Measurements from ENCODE around the gene ENDOD1.

ENDOD1 gene

DNA sequence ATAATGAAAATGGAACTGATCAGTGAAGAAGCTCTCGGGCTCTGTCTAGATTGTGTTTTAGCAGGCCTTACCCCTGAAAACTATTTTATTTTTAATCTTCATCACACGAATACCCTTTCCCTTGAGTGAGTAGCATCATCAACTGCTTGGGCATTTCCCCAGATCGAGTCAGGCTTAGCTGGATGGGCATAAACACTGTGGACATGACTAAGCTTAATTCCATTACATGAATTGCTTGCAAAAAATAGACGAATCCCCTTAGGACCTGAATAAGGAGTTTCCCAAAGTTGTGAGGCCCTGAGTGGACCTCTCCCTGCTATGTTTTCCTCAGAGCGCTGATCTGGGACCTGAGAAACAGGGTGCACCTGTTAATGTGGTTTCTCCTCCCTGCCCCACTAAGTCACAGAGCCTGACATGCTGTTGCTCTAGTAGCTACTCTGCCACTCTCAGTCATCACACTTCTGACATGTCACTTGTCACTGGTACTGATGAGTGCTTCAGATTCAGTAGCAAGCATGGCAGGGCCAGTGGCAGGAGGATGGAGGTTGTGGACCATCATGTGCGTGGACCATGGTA is 53.5 kb downstream of the ENDOD1 start:
- DNase-seq (ENCODE audit: low read depth in 2 of 2) = no peak

DNA sequence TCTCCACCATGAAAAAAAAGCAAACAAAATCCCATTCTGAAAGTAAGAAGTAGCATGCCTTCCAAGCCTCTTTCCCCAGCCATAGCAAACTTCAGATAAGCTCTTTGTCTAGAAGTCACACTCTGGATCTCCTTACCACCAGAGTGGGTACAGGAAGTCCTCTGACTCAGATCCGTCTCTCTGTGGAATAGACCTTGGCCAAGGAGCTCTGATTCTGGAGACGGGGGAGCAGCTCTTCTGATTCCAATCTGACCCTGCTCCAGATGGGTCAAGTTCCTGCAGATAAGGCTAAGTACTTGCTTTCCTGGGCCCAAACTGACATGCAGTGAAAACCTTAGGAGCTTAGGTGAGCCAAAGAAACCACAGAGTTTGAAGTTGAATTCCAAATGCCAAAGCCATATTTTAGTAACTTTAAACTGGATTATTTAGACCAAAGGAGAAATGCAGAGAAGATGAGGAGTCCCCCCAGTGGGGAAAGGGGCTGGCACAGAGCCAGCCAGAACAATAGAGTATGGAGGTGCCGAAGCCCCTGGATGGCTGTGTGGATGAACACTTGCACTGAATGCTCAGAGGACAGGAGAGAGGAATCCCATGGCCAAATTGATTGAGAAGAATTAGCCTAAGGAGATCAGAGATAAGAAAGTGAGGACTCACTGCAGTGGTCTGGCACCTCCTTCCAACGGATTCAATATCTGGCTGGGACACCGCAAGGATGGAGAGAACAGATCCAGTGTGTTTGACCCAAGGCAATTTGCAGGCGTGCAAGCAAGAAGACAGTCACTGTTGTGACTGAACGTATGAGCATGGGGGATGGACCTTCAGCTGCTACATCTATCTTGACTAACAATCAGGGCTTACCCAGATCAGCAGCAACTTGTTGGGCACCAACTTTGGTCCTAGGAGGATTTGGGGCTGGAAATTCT is 54.9 kb downstream of the ENDOD1 start:
- no peak for DNase-seq (ENCODE audit: low read depth in 2 of 2)

DNA sequence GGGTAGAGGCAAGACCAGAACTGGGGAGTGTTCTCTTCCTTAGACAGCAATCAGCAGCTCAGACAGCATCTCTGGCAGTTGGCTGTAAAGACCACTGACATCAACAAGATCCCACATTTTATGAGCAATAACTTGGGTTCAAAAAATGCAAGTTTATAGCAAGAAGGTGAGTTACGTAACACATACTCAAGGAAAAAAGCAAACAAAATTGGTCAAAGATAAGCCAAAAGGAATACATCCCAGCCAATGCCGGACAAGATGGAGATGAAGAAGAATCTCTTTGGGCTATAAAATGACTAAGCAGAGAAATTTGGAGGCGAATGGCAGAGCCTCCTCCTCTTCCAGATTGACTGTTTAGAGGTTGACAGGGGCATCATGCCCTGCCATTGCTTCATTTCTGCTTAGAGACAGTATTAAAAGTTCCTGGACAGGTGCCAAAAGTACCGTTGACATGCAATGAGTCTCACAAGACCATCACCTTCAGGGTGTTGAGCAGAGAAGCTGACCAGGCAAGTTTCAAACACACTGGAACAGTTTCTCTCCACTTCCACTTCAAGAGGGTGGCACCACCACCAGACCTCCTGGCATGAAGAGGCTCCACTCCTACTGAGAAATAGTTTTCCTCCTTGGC is 55.9 kb downstream of the ENDOD1 start:
- no peak for DNase-seq (ENCODE audit: low read depth in 2 of 2)

DNA sequence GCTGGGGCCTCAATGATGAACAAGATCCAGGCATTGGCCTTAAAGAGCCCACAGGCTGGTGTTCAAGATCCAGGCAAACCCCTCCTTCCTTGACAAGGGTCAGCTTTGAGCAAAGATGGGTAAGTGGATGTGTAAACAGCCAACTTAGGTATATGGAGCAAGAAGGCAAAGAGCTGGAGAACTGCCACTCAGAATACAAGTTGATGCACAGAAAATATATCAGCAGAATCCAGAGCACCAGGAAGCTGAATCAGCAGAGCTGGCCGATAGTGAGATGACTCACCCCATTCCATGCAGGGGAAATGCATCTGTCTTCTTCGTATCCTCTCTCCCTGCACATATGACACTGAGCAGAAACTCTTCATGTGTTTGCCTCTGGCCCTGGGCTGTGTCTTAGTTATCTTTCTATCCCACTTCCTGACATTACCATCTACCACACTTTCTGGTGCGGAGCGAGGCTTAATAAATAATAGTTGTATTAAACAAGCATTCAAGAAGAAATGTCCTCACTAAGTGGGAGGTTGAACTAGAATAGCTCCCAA is 57.8 kb downstream of the ENDOD1 start:
- no peak for DNase-seq (ENCODE audit: low read depth in 2 of 2)

DNA sequence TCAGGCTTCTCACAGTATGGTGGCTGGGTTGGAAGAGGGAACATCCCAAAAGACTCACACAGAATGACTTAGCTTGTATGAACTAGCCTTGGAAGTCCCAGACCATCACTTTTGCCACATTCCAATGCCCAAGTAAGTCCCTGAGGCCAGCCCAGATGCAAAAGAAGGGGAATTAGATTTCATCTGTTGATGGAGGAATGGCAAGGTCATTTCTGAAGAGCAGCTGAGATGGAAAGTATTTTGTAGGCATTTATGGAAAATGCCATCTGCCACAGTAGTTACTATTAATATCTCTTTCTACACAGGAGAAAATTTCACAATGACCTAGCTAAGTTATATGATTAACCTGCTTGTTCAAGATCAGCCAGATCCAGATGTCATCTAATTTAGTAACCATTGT is 58.8 kb downstream of the ENDOD1 start:
- DNase-seq (ENCODE audit: low read depth in 2 of 2) = no peak

DNA sequence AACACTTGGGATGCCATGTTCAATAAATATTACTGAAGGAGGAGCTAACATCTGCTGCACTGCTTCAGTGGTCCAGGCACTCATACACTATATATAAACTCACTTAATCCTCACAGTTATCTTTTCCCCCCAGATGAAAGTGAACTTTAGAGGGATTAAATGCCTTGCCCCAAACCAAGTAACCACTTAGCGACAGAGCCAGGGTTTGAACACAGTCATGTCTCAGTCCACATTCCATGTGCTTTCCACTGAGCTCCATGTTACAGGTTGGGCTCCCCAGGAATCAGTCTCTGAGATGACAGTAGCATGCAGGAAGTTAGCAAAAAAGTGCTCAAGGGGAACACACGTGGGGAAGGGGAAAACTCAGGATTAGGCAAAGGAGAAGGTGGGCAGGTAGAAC is 59.3 kb downstream of the ENDOD1 start:
- DNase-seq (ENCODE audit: low read depth in 2 of 2) = no peak

DNA sequence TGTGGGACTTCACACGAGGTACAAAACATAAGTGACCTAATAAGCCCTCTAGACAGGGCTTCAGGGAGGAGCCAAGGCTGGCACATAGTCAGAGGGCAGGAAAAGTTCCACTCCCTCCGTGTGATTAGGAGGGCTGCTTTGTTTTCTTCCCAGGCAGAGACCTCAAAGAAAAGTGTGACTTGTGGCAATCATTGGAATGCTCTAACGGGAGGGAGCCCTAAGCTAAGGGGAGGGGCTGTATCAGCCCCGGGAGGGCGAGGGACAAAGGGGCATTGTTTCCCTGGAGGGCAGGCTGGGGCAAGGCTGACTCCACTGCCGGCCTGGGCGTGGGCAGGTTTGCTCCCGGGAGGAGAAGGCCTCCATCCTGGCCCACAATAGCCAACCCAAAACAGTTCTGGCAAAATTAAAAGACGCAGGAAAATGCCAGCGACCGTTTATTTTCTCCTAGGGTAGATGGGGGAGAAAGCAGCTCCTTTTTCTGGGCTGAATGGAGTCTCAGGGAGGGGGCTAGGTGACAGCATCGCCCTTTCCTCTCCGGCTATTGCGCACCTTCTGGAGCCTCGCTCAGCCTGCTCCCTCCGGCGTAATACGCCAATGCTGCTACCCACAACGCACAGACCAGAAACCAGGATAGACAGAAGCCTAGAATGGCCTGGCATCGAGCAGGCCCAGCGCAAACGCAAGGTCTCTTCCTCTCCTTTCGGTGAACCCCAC is 60.2 kb downstream of the ENDOD1 start:
- no peak for DNase-seq (ENCODE audit: low read depth in 2 of 2)

DNA sequence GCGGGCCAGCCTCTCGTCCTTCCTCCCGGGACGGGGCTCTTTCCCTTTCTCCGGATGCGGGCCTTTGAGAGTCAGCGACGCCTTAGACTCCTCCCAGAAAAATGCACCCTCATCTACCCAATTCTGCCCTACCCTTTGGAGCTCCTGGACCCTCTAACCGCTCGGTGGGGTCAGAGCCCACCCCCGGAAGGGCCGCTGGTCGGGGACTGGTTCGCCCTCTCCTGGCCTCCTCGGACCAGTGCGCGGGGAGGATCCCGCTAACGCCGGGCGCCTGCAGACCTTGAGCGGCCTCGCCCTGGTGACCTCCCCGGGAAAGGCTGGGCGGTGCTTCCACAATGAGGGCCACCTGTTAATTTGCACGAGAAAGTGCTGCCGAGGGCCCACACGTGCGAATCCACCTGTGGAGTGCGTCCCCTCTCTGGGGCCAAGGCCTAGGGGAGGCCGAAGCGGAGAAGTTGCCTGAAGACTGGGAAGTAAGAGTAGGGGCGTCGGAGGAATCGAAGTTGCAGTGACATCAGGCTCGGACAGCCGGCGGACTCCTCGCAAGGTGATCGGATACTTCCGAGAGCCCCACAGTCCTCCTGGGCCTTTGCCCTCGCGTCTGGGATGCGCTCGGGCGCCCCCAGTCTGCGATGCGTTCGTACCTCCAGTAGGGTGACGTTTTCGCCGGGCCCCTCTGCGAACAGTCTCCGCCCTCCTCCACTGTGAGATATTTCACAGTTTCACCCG is 61.5 kb downstream of the ENDOD1 start:
- DNase-seq (ENCODE audit: low read depth in 2 of 2) = peak; percentile 78 to 87

DNA sequence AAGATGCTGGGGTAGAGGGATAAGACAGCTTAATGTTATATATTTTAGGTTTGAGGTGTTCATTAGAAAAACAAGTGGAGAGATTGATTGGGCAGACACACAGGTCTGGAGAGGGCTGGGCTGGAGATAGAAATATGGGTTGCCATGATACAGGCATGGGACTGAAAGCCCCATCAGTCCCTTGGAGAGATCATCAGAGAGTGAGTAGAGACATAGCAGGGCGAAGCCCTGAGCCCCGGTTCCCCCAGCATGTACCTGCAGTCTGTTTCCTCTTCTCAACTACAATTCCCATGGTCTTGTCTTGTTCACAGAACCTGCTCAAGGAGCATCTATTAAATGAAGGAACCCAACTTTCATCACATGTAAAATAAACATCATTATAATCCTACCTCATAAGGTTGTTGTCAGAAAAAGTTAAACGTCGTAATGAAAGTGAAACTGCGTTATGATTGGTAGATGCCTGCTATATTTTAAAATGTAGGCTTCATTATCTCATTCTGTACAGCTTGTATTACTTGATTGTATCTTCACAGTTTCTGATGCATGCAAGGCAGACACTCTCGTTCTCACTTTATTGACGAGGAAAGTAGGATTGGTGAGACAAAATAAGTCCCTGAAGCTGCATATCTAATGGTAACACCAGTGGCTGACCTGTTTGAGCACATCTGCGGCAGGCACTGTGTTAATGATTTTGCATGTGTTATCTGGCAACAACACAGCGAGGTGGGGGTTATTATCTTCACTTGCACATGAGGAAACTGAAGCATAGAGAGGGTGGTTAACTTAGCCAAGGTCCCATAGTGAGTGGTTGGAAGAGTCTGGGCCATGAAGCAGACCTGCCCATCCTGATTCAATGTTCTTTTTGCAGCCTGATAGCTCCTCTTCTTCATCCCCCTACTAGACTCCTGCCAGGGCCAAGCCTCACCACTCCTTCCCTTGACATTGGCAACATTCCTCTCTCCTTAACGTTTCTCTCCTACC is 63.5 kb downstream of the ENDOD1 start:
- DNase-seq (ENCODE audit: low read depth in 2 of 2) = no peak

DNA sequence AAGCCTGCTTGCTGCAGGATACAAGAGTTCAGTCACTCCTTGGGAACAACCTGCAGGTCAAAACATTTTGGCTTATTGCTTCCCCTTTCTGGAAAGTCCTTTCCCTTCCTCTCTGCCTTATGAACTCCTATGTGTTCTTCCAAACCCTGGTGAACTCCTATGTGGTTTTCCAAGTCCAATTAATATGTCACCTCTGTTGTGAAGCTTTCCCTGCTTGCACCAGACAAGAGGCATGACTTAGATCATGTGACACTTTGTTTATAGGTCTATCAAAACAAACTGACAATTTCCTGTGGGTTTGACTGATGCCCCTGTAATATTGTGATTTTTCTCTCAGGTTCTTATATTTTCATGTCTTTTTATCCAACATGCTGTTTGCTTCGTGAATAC is 64.2 kb downstream of the ENDOD1 start:
- DNase-seq (ENCODE audit: low read depth in 2 of 2) = no peak

DNA sequence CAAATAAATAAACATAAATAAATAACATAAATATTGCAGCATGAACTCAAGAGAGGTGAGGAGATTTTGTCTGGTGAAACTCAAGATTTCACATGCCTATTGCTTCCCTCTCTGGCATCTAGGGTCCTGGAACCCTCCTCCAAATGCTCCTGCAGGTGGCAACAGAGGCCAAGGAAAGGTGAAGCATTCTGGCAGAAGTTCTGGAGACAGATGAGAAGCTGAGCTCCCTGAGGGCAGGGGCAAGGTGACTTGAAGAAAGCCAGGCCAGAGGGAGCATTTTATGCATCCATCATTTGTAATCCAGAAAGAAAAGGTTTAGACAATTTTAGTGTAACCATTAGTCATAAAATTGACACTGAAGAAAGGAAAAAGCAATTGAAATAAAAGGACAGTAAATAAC is 64.9 kb downstream of the ENDOD1 start:
- no peak for DNase-seq (ENCODE audit: low read depth in 2 of 2)

DNA sequence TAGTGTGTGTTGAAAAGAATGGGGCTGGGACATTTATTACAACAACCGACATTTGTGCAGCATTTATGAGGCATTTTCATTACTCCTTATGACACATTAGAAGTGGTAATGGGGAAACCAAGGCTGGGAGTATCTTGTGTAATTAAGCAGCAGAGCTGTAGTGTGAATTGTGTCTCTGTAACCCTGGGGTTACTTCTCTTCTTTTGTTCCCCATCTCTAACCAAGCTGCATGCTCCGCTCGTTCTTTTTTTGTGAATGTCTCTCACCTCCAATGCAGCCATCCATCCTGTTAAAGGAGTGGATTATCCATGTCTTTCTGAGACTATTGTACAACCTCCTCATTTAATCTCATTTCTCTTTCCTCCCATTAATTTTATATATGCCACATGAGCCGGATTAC is 65.7 kb downstream of the ENDOD1 start:
- no peak for DNase-seq (ENCODE audit: low read depth in 2 of 2)

DNA sequence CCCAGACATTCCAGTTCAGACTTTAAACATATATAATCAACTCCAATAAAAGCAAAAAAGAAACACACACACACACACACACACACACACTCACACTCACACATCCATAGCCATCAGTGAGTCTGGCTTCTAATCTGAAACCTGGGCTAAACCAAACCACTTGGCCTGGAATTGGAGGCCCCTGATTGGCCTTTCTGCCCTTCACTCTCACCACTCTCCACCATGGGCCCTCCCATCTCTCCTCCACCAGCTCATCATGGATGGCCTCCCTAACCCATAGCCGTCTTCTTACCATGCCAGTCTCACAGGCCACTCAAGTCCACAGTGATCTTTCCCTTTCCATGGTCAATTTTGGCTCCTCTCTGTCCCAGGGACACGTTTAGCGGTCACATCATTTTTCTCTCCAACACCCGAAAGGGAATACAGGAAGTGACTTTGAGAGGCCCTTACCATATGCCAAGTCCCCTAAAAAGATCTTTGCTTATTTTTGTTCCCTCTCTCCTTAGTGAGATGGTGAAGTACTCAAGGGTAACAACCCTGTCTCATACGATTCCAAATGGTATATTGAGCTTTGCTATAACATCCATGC is 66.6 kb downstream of the ENDOD1 start:
- DNase-seq (ENCODE audit: low read depth in 2 of 2) = no peak

DNA sequence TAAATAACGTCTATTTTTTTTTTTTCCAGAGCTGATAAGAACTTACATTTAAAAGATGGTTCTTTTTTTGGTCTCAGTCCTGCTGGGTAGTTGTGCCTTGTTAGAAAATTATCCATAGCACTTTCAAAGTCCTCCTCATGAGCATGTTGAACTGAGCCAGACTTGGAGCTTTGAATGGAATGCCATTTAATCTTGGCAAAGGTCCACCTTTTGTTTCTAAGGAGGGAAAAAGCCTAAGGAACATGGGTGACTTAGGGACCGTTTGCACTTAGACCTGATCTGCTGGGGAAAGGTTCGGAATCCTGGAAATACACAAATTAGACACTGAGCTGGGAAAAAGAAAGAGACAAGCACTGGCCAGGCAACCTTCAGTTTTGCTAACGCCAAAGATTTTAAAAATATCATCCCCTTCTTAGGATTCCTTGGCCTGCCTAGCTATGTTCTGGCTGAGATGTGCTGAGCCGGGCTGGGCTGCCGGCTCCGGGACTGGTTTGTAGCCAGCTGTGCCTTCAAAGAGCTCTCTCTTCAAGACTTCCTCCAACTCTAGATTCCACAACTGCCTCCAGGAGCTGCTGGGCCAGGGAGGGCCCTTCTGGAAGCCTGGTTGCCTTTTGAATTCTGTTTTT is 67.4 kb downstream of the ENDOD1 start:
- no peak for DNase-seq (ENCODE audit: low read depth in 2 of 2)

DNA sequence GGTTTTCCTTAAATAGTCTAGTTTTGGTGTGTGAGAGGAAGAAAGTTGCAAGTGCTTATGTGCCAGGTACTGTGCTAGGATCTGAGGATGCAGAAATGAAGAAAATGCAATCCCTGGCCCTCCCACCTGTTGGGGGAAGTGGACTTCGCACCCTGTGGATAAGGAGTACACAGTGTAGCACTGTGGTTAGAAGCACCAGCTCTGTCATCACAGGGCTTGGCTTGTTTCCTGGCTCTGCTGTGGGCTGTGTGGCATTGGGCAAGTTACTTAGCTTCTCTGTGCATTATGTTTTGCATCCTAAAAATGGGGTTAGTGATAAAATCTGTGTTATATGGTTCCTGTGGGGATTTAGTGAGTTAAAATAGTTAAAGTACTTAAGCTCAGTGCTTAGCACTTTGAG is 68.2 kb downstream of the ENDOD1 start:
- no peak for DNase-seq (ENCODE audit: low read depth in 2 of 2)

DNA sequence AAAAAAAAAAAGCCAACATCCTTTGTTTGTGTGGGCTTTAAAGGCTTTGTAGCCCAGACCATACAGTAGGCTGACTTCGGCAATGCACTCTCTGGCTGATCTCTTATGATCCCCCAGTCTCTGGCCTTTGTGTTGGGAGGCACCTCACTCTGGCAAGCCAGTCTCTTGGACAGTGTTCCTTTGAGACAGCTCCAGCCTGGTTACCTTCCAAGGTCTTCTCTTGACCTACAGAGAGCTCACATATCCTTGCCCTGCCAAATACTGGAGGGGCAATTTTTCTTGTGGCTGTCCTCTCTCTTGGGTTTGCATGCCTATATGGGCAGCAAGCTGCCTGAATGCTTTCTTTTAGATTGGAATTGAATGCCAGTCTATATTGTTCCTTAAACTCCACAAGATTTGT is 71.6 kb downstream of the ENDOD1 start:
- DNase-seq (ENCODE audit: low read depth in 2 of 2) = no peak

DNA sequence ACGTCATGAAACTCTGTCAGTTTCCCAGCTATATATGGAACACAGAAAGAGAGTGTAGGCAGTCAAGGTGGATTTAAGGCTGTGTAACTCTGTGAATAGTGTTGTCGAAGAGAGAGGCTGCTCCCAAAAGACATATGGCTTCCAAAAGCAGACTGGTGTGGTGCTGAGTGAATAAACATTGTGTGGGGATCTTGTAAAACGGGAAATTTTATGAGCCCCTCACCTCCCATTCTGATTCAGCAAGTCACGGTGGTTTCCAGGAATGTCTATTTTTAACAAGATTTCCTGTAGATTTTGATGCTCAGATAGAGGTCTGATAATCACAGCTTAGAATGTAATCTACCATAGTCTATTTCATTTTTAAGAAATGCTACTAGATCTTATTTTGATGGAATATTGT is 73.5 kb downstream of the ENDOD1 start:
- no peak for DNase-seq (ENCODE audit: low read depth in 2 of 2)

DNA sequence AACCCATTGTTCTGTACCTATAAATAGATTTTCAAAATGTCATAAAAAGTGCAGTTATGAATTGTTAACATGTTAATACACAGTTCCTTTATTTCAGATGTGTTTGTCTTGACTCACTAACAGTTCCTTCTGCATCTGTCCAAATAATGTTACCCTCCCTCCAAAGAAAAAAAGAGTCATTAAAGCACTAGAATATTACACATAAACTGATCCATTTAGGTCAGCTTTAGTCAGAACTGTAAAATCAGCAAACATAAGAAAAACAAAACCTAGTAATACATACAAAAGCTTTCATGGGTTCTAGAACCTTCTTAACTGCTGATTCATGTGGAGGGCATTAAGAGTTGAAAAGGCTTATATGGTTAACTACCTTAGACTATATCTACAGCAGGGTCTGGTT is 76.0 kb downstream of the ENDOD1 start:
- no peak for DNase-seq (ENCODE audit: low read depth in 2 of 2)

DNA sequence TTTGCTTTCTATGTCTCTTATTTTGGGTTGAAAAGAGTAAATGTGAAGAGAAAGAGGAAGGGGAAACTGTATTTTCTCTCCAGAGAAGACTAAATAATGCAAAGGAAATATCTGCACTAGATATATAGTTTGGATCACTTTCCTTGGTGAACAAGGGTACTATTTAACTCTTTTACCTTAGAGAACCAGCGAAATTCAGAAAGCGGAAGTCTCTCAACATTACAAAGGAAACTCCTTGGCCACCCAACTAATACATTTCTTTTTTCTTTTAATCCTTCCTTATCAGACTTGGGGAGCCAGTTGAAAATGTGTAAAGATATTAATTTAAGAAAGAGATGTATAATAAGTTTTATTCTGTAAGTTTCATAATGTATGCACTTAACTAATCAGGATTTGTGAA is 77.1 kb downstream of the ENDOD1 start:
- no peak for DNase-seq (ENCODE audit: low read depth in 2 of 2)

All from activated CD8-positive, alpha-beta memory T cell treated with anti-CD3 and anti-CD28 coated beads for 4 hours (primary cell).